ENCODE results near the gene CCDC197. TPM values are rescaled to one million over a fixed set of nuclear protein-coding genes. Genes with fewer than 3 reads are reported as not detected.

CCDC197 gene
- total and polyA plus RNA-seq, 7 donors = not detected

DNA sequence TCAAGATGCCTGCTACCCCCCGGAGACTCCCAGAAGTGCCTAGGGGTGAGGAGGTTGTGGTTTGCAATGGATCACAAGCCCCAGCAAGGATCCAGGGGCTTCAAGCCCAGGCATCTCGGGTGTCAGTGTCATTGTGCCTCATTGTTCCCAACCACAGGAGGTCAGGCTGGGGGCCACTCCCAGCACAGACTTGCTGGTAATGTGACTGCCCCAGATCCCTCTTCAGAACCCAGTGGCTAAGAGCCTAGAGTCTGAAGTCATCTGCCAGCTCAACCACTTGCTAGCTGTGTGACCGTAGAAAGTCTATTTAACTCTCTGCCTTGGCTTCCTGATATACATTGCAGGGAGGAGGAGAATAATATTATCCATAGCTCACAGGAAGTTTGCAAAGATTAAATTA lies 13.0 kb upstream of the CCDC197 start:
- Histone ChIP-seq H3K9me3 (no peaks in the 10 kb centered on the region), H3K36me3 (no peaks in the 10 kb centered on the region), H3K27me3 (no peaks in the 10 kb centered on the region), H3K27ac (peak overlapping the region; percentile 85 to 93 (median 89)), H3K4me3 (no peak overlapping the region), H3K4me1 (peaks cover 0 to 68% (median 55%) of the 10 kb centered on the region in 4 donors)
- DNase-seq = no peak
- WGBS, 2 donors = 87 to 88% methylated on average over 3 of the region's 3 CpGs
- TF ChIP-seq POLR2A (IDR thresholded peaks at IDR 0.05) (no peak), POLR2AphosphoS5 (IDR thresholded peaks at IDR 0.05) (no peak), EP300 (IDR thresholded peaks at IDR 0.05) (no peak)
- TF ChIP-seq, protein P1, sequence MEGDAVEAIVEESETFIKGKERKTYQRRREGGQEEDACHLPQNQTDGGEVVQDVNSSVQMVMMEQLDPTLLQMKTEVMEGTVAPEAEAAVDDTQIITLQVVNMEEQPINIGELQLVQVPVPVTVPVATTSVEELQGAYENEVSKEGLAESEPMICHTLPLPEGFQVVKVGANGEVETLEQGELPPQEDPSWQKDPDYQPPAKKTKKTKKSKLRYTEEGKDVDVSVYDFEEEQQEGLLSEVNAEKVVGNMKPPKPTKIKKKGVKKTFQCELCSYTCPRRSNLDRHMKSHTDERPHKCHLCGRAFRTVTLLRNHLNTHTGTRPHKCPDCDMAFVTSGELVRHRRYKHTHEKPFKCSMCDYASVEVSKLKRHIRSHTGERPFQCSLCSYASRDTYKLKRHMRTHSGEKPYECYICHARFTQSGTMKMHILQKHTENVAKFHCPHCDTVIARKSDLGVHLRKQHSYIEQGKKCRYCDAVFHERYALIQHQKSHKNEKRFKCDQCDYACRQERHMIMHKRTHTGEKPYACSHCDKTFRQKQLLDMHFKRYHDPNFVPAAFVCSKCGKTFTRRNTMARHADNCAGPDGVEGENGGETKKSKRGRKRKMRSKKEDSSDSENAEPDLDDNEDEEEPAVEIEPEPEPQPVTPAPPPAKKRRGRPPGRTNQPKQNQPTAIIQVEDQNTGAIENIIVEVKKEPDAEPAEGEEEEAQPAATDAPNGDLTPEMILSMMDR (IDR thresholded peaks at IDR 0.05) = no peak
- intact Hi-C loops (cut with DNase I) = loop anchor here (10.0 kb wide), 1 partner anchor 919 kb away; no protein-coding TSS in a partner anchor

DNA sequence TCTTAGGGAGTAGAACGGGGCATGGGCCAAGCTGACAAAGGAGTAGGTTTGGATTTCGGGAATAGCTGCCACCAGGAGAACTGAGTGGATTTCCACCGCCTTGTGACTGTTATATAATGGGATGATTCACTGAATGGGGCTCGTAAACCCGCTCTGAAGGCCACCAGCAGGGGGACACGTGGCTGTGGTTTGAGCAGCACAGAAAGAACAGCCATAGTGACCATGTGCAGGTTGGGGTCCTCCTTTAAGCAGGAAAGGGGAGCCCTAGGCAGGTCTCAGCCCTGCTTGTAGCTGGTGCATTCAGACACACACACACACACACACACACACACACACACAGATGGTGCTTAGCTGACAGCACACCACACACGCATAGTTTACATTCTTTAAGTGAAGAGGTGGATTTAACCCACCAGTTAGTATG lies 12.1 kb upstream of the CCDC197 start:
- intact Hi-C loops (cut with DNase I) = loop anchor here (10.0 kb wide), 1 partner anchor 920 kb away; no protein-coding TSS in a partner anchor
- WGBS, 2 donors = 19 to 51% methylated on average over 7 of the region's 7 CpGs
- peak; percentile 80 for DNase-seq
- H3K36me3 ChIP-seq = no peaks in the 10 kb centered on the region
- no peak overlapping the region for H3K4me3 ChIP-seq
- H3K27me3 ChIP-seq = no peaks in the 10 kb centered on the region
- no peaks in the 10 kb centered on the region for H3K9me3 ChIP-seq
- peaks cover 0 to 67% (median 54%) of the 10 kb centered on the region in 4 donors for H3K4me1 ChIP-seq
- TF ChIP-seq, protein P1 (IDR thresholded peaks at IDR 0.05) = peak; percentile 62 to 88 (median 78)
- TF ChIP-seq EP300 (IDR thresholded peaks at IDR 0.05) = peak in 3 of 4 donors; percentile 26 to 76 (median 48)
- peak; percentile 17 to 78 (median 46) for TF ChIP-seq POLR2AphosphoS5 (IDR thresholded peaks at IDR 0.05)
- no peak for TF ChIP-seq POLR2A (IDR thresholded peaks at IDR 0.05)
- H3K27ac ChIP-seq = peak overlapping the region; percentile 77 to 93 (median 89)

DNA sequence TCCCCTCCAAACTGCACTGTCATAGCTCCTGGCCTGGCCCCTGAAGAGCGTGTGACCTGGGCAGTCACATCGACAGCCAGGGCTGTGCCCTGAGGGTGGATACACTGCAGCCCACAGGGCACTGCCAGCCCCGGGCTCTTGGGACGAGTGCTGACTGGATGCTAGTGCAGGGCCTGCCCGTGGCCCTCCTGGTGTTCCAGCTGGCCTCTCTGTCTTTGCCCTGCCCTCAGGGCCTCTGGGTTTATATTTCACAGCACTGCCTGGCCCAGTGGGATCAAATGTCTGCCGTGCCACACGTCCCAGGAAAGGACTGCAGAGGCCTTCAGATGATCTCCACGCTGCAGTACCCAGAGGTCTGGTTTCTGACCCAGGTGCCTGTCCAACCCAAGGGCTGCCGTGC lies 10.1 kb upstream of the CCDC197 start:
- WGBS, 2 donors = 83 to 86% methylated on average over 9 of the region's 9 CpGs
- DNase-seq = no peak
- Histone ChIP-seq H3K27me3 (no peaks in the 10 kb centered on the region), H3K4me3 (no peak overlapping the region), H3K9me3 (no peaks in the 10 kb centered on the region), H3K27ac (peak overlapping the region in 3 of 4 donors; percentile 12 to 62 (median 30)), H3K4me1 (peaks cover 0 to 50% (median 35%) of the 10 kb centered on the region in 4 donors), H3K36me3 (no peaks in the 10 kb centered on the region)
- intact Hi-C loops (cut with DNase I) = loop anchor here (10.0 kb wide), 1 partner anchor 922 kb away; no protein-coding TSS in a partner anchor
- TF ChIP-seq, protein P1 (IDR thresholded peaks at IDR 0.05) = no peak
- TF ChIP-seq POLR2A (IDR thresholded peaks at IDR 0.05) (no peak), POLR2AphosphoS5 (IDR thresholded peaks at IDR 0.05) (no peak), EP300 (IDR thresholded peaks at IDR 0.05) (no peak)

DNA sequence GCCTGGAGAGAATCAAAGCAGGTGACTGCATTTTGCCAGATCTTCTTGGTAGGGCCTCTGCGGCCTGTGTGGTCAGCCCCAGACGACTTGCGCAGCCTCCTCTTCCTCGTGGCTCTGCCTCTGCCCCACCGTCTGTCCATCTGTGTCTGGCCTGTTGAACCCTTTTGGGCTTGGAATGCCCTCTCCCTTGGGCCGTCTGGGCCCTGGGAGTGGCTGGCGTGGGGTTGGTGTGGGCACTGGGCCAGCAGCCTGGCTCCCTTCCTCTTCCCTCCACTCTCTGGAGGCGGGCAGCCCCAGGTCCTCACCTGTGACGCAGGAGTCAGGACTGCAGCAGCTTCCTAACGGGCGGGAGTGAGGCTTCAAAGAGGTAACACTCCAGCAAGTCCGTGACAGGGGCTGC lies 9.7 kb upstream of the CCDC197 start:
- WGBS, 2 donors = 61 to 83% methylated on average over 12 of the region's 12 CpGs
- no peak for TF ChIP-seq POLR2AphosphoS5 (IDR thresholded peaks at IDR 0.05)
- TF ChIP-seq, protein P1 (IDR thresholded peaks at IDR 0.05) = no peak
- TF ChIP-seq EP300 (IDR thresholded peaks at IDR 0.05) = no peak
- TF ChIP-seq POLR2A (IDR thresholded peaks at IDR 0.05) = no peak
- H3K36me3 ChIP-seq = no peaks in the 10 kb centered on the region
- no peaks in the 10 kb centered on the region for H3K9me3 ChIP-seq
- DNase-seq = no peak
- H3K27ac ChIP-seq = peak overlapping the region in 3 of 4 donors; percentile 12 to 62 (median 30)
- no peaks in the 10 kb centered on the region for H3K27me3 ChIP-seq
- peaks cover 0 to 48% (median 31%) of the 10 kb centered on the region in 4 donors for H3K4me1 ChIP-seq
- H3K4me3 ChIP-seq = no peak overlapping the region
- intact Hi-C loops (cut with DNase I) = loop anchor here (10.0 kb wide), 1 partner anchor 923 kb away; no protein-coding TSS in a partner anchor

Data from sigmoid colon (tissue), 7 donors.